HL-60 (cell line): ENCODE measurements around the gene SCPEP1.

Experiments used
- CTCF ChIP-seq: IDR thresholded peaks from one replicate; pipeline ENCODE4 v1.5.1; 2011; ENCODE audit warnings: low read length, control low read depth, inconsistent platforms; ENCODE audit not compliant: insufficient read depth
- POLR2AphosphoS5 ChIP-seq: IDR thresholded peaks from 2 replicates; pipeline ENCODE4 v1.6.1; 2012; ENCODE audit warnings: low read depth
- REST ChIP-seq: IDR thresholded peaks from 2 replicates; pipeline ENCODE4 v1.6.1; 2012; ENCODE audit warnings: low read depth; ENCODE audit not compliant: insufficient replicate concordance
- SPI1 ChIP-seq: IDR thresholded peaks from 2 replicates; pipeline ENCODE4 v1.6.1; 2012; ENCODE audit warnings: low read depth, mild to moderate bottlenecking, borderline replicate concordance

- TF ChIP-seq CTCF, result no peak
- TF ChIP-seq POLR2AphosphoS5, result no peak
- TF ChIP-seq REST, result no peak
- TF ChIP-seq SPI1, result no peak
Measured at GRCh38 chr17:56935461-56935860, 42.5 kb upstream of the SCPEP1 start.
